Stimulated activated CD4-positive, alpha-beta T cell treated with anti-CD3 and anti-CD28 coated beads, Interleukin-4, amount 100 ng/mL, for 48 hours (primary cell): ENCODE measurements around the gene STN1.

Experiments
- DNase-seq, 2 donors: peaks; one replicate each; pipeline ENCODE4 v3.0.0-alpha.2; 2020; ENCODE audit warnings: low read depth in 2 of 2

Gene STN1

DNA sequence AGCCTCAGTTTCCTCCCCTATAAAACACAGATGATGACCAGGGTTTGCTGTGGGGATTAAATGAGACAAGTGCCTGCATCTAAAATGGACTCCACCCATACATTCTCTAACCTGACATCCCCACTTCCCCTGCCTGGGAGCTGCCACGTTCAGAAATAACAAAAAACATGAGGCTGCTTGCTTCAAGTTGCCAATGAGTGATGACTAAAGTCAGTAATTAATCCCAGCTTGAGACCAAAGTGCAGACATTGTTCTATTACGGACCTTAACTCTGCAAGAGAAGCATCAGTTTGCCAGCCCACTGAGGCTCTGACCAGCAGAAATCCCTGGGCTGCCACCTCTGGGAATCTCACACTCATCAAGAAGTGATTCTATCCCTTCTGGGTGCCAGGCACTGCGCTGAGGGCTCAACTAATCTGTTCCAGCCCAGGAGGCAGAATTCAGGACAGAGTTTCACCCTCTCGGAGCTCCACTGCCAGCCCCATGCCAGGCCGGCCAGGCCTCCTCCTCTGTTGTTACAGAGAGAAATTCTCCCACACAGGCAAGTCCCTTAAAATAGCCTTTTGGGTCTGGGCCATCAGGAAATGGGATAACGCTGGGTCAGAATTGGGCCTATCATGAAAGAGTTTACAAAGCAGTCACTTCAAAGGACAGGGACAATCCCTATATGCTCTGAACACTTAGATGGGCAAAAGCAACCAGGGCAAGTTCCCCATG lies 74.0 kb downstream of the STN1 start:
- DNase-seq = no peak

DNA sequence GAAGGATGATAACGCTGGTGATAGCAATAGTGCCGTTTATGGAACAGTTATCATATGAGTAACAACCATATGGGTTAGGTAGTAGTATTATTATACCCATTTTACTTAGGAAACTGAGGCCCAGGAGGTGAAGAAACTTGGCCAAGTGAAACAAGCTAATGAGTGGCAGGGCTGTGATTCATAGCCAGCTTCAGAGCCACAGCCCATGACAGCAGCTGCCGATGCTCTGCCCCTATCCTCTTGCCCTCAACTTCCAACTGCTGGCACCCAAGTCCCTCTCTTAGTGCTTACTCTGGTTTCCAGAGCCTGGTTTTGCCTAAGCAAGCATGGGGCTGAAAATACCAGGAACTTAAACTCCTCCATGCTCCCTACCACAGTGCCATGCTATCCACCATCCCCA lies 74.9 kb downstream of the STN1 start:
- DNase-seq = no peak

DNA sequence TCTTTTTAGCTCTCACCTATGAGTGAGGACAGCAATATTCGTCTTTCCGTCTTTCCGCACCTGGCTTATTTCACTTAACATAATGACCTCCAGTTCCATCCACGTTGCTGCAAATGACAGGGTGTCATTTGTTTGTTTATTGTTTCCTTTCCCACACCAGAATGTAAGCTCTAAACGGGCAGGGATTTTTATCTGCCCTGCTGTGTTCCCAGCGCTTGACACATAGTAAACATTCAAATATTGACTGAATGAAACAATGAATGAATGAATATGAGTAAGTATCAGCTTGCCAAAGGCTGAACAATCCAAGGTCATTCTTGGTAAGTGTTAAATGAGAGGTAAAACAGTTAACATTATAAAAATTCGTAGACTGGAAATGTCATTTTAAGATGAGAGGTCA lies 75.4 kb downstream of the STN1 start:
- no peak for DNase-seq

- no peak for DNase-seq
Observed at GRCh38 chr10:103841519-103841918, 76.5 kb downstream of the STN1 start.

DNA sequence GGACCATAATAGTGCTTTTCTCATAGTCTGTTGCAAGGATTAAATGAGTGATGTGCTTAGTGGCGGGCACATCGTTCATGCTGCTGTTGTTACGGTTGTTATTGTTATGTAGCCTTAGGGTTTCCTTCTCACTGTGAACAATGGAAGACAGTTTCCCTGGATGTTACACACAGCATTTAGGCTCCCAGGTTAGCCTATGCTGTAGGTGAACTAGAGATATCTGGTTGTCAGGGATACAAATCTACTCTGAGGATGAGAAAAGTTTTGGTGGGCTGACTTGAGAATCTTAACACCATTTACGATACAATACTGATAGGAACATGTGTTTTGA lies 77.3 kb downstream of the STN1 start:
- no peak for DNase-seq

DNA sequence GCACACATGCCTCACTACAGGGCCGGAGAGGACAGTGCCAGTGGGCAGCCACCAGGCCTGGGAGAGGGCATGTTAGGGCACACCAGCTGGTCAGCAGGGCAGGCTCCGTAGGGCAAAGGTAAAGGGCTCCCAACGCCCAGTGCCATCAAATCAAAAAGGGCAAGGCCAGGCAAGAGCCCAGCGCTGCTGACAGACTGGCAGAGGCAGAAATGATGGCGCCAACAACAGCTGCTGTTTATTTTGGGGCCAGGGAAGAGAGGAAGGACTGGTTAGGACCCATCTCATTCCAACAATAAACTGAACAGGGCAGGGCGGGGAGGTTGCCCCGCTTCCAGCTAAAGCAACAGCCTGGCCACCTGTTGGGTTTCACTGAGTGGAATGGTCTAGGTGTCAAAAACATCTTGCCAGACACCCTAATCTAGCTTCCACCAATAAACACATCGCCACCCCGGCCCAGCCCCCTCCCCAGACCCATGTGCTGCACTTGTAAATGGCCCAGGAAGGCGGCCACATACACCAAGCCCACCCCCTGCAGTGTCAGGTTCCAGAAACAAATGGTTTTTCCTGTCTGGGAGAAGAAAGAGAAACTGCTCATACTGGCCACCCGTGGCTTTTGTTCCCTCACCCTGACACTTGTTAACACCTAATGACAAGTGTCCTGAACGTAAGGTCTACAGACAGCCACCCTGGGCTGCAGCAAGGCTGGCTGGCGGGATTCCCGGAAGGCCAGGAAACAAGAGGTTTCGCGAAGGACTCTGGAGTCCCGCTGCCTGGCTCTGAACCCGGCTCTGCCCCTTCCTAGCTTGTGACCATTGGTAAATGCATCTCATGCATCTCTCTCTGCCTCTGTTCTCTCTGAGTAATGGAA lies 77.9 kb downstream of the STN1 start:
- DNase-seq = no peak

DNA sequence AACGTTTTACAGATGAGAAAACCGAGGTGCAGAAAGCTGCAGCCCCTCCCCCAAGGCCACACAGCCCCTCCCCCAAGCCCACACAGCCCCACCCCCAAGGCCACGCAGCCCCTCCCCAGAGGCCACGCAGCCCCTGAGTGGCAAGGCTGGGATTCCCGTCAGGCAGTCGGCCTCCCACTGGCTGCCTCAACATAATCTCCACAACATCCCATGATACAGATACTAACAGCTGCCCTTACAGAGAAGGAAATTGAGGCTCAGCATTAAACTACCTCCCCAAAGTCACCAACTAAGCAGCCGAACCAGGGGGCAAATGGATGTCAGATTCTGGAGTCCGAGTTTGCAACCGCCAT lies 78.5 kb downstream of the STN1 start:
- no peak for DNase-seq

DNA sequence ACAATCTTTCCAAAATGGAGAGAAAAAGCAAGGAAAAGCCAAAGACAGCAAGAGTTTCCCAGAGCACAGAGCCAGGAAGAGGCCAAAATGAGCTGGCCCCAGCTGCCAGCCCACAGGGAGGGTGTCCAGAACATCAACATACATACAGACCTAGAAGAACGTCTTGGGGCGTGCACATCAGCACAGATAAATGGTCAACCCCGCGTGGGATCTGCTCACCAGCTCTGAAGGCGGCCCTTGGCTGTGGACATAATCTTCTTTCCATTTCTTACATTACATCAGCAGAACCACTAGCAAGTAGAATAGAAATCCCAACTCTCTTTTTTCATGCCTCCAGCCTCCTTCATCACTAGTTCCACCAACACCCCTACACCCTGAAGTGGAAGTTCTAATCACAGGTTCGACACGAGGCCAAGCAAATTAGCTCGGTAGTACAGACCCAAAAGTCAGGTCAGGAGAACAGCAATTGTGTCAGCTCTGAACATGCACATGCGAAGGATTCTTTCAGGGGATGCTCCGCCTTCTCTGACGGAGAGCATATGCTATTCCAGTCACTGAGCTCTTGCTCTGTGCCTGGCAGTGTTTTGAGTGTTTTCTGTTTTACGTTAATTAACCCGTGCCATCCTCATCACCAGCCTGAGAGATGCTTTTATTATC lies 79.0 kb downstream of the STN1 start:
- DNase-seq = no peak

GRCh38 chr10:103838070-103838395 lies 80.0 kb downstream of the STN1 start:
- no peak for DNase-seq

- no peak for DNase-seq
Observed at GRCh38 chr10:103837370-103838069, 80.5 kb downstream of the STN1 start.

- no peak for DNase-seq
Observed at GRCh38 chr10:103836861-103837260, 81.1 kb downstream of the STN1 start.

GRCh38 chr10:103836273-103836672 lies 81.7 kb downstream of the STN1 start:
- DNase-seq = no peak

DNA sequence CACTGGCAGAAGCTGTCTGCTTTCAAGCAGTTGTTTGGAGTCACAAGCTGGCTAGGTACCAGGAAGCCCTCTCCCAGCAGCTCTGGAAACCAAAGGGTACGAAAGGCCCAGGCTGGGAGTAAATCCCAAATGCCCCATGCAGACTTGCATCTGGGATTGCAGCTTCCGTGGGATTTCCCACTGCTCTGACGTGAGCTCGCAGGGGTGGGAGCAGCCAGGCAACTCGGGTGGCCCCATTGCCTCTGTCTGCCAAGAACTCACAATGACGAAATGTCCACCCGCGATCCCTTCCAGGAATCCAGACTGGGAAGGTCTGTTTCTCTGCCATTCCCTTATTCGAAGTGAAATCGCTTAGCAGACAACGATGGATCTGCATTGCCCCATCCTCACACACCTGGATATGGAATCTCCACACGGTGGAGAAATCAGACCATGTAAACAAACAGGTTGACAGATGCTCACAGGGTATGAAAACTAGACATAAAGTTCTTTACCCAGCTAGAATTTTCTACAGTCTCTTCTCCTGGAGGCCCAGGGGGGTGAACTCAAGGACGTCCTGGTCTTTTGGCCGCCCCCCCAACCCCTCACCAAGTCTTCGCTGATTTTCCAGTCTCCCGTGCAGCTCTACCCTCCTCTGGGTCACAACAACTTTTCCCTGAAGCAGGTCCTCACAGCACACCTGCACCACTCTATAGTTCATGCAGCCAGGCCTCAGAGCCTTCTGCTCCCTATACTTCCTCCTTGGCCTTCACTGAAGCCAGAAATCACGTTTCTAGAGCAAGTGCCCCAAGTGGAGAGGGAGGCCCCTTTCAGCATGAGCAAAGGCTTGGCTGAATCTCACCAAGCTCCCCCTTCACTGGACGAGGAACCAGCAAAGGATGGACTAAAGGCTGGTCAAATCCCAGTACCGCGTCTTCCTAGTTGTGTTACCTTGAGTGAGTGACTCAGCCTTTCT lies 82.6 kb downstream of the STN1 start:
- no peak for DNase-seq

DNA sequence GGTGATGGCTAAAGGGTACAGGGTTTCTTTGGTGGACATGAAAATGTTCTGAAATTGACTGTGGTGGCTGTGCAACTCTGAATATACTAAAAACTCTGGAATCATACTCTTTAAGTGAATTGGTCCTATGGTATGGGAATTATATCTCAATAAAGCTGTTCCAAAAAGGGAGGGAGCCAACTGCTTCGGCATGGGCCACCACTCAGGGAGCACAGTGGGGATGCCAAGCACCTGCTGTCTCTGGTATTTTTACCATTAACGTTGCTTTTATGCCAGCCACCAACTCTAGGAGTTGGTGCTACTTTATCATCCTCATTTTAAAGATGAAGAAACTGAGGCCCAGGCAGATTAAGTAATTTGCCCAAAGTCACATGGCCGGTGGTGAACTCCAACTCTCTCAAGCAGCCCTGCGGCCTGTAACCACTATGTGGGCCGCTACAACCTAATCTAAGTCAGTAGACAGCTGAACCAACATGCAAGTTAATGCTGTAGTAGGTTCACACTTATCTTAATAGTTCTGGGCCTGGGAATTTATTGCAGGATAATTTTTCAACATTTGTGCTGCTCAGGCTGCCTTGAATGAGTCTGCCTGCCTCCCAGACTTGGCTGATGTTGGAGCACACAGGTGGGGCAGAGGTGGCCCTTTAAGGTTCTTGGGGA lies 83.4 kb downstream of the STN1 start:
- DNase-seq = no peak

- no peak for DNase-seq
Observed at GRCh38 chr10:103833731-103834365, 84.1 kb downstream of the STN1 start.

DNA sequence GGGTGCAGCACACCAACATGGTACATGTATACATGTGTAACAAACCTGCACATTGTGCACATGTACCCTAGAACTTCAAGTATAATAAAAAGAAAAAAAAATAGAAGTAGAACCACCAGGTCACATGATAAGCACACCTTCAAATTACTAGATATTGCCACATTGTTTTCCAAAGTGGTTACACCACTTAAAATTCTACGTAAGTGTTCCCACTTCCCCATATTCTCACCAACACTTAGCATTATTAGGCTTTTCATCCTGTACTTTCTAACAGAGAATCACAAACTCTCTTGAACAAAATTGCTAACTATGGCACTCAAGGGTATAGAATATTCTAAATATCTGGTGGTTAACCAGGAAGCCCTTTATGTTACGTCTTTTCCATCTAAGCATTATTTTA lies 85.2 kb downstream of the STN1 start:
- DNase-seq = no peak
